Stimulated activated CD8-positive, alpha-beta memory T cell treated with anti-CD3 and anti-CD28 coated beads, Interleukin-2, amount 100 ng/mL, for 1 hour (primary cell): ENCODE data around the gene GLS.
"Not testable (repeated sequence)": the region's sequence is repeated elsewhere in the genome, so short reads cannot be mapped to it uniquely, and the experiment has no call there.

Experiments used
- DNase-seq, 2 donors: peaks; one replicate each; pipeline ENCODE4 v3.0.0-alpha.2; 2020; ENCODE audit warnings: low read depth in 2 of 2

GLS gene

DNA sequence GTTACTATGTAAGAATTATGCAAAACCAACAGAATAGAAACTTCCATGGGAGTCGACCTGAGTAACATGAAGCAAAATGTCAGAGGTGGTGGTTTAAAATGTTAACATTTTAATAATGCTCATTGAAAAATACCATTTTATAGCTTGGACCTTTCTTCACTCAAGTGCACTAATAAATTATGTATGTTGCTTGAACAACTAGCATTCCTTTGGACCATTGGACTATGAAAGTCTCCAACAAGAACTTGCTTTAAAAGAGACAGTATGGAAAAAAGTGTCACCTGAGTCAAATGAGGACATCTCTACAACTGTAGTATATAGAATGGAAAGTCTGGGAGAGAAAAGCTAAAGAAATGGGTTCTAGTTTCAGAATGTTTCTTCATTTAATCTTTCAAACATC is 51.9 kb downstream of the GLS start:
- no peak for DNase-seq

DNA sequence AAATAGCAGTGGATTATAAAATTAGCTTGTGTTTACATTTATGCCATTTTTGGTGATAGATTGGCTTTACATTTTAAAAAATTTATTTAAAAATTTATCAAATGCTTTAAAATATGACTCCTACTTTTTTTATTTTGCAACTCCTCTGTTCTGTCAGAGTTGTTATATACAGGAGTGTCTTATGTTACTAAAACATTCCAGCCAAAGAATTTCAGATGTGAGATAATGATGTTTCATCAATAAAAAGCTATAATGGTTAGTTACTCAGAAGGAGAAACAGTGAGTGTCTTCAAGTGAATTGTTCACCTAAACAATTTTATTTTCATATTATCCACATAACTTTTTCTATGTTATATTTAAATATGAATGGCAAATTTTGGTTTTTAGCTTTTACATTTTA is 52.7 kb downstream of the GLS start:
- no peak for DNase-seq

- no peak for DNase-seq
These were observed 54.4 kb downstream of the GLS start for GRCh38 chr2:190935054-190935453.

- DNase-seq = no peak
These were observed 58.2 kb downstream of the GLS start for GRCh38 chr2:190938771-190939335.

GRCh38 chr2:190940454-190940853 is 59.8 kb downstream of the GLS start:
- DNase-seq = no peak

DNA sequence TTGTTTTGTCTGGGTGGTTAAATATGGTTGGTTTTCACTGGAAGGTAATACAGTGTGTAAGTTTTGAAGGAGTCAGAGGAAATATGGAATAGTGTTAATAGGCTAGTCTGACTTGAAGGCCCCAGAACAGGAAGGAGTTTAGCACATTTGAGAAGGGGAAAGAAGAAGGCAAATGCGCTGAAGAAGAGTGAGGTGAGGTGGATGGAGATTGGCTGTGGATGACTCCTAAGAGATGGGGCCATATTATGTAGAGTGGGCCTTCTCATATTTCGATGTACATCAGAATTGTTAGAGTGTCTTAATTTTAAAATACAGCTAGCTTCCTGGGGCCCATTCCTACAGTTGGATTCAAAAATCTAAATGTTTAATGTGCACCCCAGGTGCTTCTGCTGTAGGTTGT is 61.0 kb downstream of the GLS start:
- no peak for DNase-seq

DNA sequence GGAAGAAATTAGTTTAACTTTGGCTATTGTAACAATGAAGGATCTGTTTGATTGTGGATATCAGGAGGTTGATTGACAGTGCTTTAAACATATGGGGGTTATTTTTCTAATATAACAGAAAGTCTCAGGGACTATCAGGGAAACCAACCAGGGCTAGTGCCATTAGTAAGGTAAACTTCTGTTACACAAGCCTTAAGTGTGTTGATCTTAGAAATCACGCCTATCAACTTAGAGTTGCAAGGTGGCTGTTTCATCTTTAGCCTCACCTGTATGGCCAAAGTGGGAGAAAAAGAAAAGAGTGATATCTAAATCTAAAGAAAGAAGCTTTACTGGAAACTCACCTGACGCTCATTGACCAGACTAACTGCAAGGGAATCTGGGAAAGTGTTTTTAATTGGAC is 62.1 kb downstream of the GLS start:
- no peak for DNase-seq

DNA sequence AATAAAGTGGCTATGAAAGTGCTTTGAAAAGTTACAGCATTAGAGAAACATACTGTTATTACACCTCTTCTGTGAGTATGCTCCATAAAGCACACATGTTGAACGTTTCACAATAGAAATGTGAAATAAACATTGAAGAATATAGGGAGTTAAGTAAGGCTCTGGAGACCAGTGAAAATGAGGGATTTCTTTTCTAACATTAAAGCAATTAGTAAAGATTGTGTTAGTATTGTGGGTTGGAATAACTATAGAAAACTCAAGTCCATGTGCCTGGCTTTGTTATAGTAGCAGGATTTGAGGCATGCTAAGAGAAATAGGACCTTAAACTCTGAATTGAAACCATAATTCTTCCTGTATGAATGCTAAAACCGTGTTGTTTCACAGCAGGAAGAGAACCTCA is 63.1 kb downstream of the GLS start:
- no peak for DNase-seq

GRCh38 chr2:190947141-190947540 is 66.5 kb downstream of the GLS start:
- no peak for DNase-seq

DNA sequence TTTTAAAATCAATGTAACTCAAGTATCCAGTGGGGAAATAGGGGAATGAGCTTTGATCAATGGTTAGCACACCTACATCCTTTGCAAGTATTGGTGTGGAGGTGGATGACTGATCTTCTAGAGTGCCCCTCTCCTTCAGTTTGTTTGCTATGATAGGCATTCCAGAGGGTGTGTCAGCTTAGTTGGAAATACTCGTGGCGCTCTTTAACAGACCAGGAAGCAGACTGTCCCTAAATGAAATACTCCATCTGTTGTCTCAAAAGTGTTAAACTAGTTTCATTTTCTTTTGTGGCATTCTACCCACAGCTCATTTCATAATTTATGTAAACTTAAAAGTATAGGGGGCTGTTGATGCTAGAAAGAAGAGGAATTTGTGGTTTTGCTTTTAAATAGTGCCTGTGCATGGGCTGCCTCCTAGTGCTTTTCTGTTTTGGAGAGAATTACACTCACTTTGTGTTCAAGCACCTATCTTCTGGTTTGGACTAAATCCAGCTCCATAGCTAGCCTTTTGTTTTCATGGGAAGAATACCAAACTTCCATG is 67.2 kb downstream of the GLS start:
- no peak for DNase-seq

DNA sequence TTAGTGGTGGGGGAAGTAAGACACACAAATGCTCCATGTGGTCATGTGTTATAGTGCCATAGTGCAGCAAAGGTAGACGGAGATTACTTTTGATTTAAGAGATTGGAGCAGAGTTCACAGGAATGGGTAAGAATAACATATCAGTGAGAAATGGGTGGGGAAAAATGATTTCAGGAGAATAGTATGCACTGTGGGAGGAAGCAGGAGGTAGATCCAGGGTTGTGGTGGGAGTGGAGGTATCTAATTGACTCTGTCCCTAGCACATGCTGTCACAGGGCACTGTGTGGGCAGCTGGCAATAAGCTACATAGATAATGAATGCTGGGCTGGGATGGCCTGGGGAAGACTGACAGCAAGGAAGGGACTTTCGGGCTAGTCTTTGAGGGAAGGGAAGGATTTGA is 68.0 kb downstream of the GLS start:
- DNase-seq = no peak

DNA sequence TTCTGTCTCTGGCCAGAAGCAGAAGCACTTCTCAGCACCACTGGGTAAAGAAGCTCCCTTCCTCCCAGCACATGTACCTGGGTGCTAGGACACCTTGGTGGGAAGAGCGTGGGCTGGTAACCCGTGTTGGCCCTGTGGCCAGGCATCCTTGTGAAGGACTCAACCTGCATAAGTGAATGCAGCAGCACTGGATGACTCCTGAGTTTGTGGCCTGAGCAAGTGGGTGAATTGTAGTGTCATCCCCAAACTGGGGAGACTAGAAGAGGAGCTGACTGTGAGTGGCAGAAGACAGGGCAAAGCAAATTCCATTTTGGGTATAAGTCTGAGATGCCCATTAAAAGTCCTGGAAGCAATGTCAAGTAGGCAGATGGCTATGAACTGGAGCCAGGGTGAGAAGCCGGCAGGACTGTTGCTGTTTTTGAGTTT is 70.0 kb downstream of the GLS start:
- DNase-seq = no peak

GRCh38 chr2:190953257-190953656 is 72.6 kb downstream of the GLS start:
- DNase-seq = no peak

DNA sequence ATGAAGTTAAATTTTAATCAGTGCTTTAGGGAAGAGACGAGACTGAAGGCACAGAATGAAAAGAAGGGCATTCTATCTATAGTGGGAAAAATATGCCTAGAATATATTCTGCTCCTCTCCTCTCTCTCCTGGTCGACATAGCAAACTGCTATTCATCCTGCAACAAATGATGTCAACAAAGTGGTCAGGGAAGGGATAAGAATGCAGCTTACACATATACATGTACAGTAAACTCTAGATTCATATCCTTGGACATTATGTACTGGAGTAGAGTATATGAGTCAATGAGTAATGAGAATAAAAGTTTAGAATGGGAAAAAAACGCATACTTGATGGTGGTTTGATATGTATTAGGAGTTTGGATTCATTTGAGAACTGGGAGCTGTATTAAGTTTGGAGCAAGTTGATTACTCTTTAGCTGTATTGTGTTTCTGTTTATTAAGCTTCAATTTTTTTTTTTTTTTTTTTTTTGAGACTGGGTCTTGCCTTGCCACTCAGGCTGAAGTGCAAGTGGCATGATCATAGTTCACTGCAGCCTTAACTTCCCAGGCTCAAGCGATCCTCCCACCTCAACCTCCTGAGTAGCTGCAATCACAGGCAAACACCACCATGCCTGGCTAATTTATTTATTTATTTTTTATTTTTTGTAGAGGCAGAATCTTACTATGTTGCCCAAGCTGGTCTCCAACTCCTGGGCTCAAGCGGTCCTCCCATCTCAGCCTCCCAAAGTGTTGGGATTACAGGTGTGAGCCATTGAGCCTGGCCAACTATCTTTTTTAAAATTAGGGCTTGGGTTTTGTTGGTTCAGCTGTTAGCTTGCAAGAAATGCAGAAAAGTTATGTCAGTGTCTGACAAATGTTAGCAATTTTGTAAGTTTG is 79.5 kb downstream of the GLS start:
- no peak for DNase-seq

GRCh38 chr2:190961117-190961516 is 80.5 kb downstream of the GLS start:
- not testable (repeated sequence) for DNase-seq

DNA sequence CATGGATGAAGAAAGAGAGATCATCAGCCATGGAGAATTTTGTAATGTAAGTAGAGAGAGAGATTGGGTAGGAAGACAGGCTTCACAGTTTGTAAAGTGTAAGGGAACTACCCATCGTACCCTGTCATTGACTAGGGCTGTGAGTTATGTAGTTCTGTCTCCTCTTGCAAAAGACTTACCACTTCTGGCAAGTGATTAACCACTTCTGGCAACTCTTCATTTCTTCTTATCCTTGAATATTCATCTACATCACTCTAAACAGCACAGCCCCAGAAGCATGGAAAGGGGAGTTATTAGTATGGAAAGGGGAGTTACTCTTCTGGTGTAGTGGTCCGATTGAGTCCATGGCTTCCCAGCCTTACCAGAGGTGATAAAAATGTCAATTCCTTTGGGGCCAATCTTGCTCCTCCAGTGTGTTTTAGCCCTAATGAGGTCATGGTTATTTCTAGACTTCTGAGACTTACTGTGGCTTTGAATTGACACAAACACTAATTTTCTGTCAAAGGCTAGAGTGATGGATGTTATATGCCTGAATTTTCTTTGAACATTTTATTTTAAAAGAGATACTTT is 81.4 kb downstream of the GLS start:
- DNase-seq = no peak

DNA sequence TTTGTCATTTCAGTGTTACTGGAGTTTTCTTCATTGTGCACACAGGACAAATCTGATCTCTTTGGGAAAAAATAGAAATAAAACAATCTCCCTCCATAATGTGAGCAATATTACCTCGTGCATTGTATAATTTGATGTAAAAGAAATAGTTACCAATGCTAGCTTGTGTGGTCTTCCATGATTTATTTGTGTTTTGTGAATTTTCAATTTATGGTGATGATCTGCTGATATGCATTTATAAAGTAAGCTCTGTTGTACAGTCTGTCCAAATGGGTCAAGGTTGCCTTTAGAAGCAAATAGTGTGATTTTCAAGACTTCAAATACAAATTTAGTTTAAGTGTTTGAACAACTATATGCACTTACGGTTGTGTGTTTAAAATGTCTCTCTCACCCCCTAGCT is 82.5 kb downstream of the GLS start:
- DNase-seq = no peak

- no peak for DNase-seq
These were observed 83.7 kb downstream of the GLS start for GRCh38 chr2:190964170-190964795.

GRCh38 chr2:190965580-190966222 is 85.1 kb downstream of the GLS start:
- no peak for DNase-seq

GRCh38 chr2:190968522-190968921 is 87.9 kb downstream of the GLS start:
- DNase-seq = no peak

DNA sequence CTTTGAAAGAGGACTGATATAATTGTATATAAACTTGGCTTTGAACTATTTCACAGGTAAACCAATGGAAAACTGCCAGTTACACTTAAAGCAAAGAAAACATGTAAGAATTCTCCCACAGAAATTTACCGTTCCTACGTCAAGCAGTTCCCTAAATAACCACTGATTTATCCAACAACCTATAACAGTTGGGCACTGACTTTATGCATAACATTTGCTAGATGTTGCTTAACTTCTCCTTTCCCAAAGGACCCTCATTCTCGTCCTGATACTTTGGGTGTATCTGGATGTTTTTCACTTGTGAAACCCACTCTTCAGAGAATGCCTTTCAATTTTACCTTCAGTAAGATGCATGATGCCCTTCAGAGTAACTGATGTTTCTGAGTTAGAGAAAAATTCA is 89.5 kb downstream of the GLS start:
- DNase-seq = no peak
